ENCODE data around the gene ETV6. TPM values are rescaled to one million over a fixed set of nuclear protein-coding genes. Genes with fewer than 3 reads are reported as not detected.

Gene ETV6
- polyA plus RNA-seq, 1 donor (not counting 4 experiments of a cell fraction or from before 2014, with no cell fraction given) = 5.3 TPM

DNA sequence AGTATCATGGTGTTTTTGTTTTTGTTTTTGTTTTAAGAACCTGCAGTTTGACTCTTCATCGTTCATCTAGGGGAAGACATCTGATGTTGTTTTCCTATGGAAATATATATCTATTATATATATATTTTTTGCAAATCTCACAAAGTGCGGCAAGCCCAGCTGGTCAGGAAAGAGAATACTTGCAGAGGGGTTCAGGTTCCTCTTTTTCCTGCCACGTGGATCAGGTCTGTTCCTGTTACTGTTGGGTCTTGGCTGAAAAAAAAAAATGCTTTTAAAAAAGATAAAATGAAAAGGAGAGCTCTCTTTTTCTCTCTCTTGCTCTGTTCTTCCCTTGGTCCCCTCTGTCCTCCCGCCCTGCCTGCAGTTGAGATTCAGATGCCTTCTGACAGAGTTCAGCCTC, 241.9 kb downstream of the ETV6 start:
- Histone ChIP-seq H3K4me2 (ENCODE audit: control insufficient read depth, extremely low read depth, insufficient read depth, low read depth, low read length) (no peak overlapping the region), H3K36me3 (ENCODE audit: control insufficient read depth in 2 of 2, extremely low read depth in 1 of 2, insufficient read depth in 2 of 2, low read length in 2 of 2) (peaks cover 0 to 7% of the 10 kb centered on the region in 2 experiments), H4K20me1 (ENCODE audit: control insufficient read depth, extremely low read depth, insufficient read depth, low read length) (no peaks in the 10 kb centered on the region), H3K27ac (ENCODE audit: control insufficient read depth, insufficient read depth, low read length) (no peak overlapping the region), H3K4me1 (ENCODE audit: control insufficient read depth, extremely low read depth, insufficient read depth, low read length) (peaks cover 15% of the 10 kb centered on the region), H3K4me3 (ENCODE audit: control insufficient read depth in 2 of 3, extremely low read depth in 1 of 3, insufficient read depth in 2 of 3, low read depth in 1 of 3, low read length in 3 of 3) (no peak overlapping the region), H3K27me3 (ENCODE audit: control insufficient read depth, extremely low read depth, insufficient read depth, low read length) (no peaks in the 10 kb centered on the region), H3K9me1 (ENCODE audit: control insufficient read depth, extremely low read depth, insufficient read depth, low read length) (peaks cover 3% of the 10 kb centered on the region), H2AFZ (ENCODE audit: control insufficient read depth, low read length) (no peak overlapping the region), H3K9me3 (ENCODE audit: control insufficient read depth, low read depth, low read length) (no peaks in the 10 kb centered on the region), H3K9ac (ENCODE audit: control insufficient read depth, extremely low read depth, insufficient read depth, low read length) (no peak overlapping the region), H3K79me2 (ENCODE audit: control insufficient read depth, insufficient read depth, low read length) (no peaks in the 10 kb centered on the region)
- no peak for TF ChIP-seq EZH2 (IDR thresholded peaks at IDR 0.05; ENCODE audit: low read length)
- TF ChIP-seq, protein P1, sequence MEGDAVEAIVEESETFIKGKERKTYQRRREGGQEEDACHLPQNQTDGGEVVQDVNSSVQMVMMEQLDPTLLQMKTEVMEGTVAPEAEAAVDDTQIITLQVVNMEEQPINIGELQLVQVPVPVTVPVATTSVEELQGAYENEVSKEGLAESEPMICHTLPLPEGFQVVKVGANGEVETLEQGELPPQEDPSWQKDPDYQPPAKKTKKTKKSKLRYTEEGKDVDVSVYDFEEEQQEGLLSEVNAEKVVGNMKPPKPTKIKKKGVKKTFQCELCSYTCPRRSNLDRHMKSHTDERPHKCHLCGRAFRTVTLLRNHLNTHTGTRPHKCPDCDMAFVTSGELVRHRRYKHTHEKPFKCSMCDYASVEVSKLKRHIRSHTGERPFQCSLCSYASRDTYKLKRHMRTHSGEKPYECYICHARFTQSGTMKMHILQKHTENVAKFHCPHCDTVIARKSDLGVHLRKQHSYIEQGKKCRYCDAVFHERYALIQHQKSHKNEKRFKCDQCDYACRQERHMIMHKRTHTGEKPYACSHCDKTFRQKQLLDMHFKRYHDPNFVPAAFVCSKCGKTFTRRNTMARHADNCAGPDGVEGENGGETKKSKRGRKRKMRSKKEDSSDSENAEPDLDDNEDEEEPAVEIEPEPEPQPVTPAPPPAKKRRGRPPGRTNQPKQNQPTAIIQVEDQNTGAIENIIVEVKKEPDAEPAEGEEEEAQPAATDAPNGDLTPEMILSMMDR (optimal IDR thresholded peaks at IDR 0.05 in 1 of 3, IDR thresholded peaks at IDR 0.05 in 1 of 3, conservative IDR thresholded peaks at IDR 0.05 in 1 of 3; ENCODE audit: extremely low read depth in 1 of 3, insufficient read depth in 2 of 3, low read length in 3 of 3) = no peak
- dilution Hi-C loops (cut with MboI; ENCODE audit: extremely low pct_ligation_motif_present, low sequenced_read_pairs) = no loop called here
- FAIRE-seq (no peak), DNase-seq (ENCODE audit: low read depth, low spot score) (no peak)

DNA sequence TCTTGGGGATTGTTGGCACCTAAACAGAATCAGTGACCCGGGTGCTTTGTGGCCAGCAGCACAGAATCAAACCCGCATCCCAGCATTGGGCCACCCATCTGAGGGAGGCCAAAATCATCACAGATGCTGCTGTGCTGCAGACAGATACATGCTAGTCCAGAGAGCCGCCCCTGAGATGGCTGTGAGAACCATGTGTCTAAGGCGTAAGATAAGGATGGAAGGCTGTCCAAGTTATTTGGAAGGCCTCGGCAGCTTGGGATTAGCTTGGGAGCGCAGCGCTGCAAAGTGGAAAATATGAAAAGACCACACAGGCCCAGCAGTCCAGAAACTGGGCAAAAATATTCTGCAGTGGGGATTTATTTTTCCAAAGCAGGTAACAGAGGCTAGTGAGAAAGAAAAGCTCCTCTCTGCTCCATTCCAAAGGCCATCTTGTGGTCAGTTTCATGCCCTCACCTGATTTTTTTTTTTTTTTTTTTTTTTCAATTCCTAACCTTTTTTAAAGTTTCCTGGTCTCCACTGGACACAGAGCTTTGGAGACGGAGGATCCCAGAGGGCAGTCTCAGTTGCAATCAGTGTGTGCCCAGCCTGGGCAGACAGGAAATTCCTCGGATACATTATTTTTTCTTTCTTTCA, 242.4 kb downstream of the ETV6 start:
- Histone ChIP-seq H3K4me1 (ENCODE audit: control insufficient read depth, extremely low read depth, insufficient read depth, low read length) (peaks cover 10% of the 10 kb centered on the region), H3K79me2 (ENCODE audit: control insufficient read depth, insufficient read depth, low read length) (no peaks in the 10 kb centered on the region), H3K27me3 (ENCODE audit: control insufficient read depth, extremely low read depth, insufficient read depth, low read length) (no peaks in the 10 kb centered on the region), H3K4me3 (ENCODE audit: control insufficient read depth in 2 of 3, extremely low read depth in 1 of 3, insufficient read depth in 2 of 3, low read depth in 1 of 3, low read length in 3 of 3) (no peak overlapping the region), H3K9me3 (ENCODE audit: control insufficient read depth, low read depth, low read length) (no peaks in the 10 kb centered on the region), H3K9me1 (ENCODE audit: control insufficient read depth, extremely low read depth, insufficient read depth, low read length) (peaks cover 3% of the 10 kb centered on the region), H4K20me1 (ENCODE audit: control insufficient read depth, extremely low read depth, insufficient read depth, low read length) (no peaks in the 10 kb centered on the region), H3K9ac (ENCODE audit: control insufficient read depth, extremely low read depth, insufficient read depth, low read length) (no peak overlapping the region), H3K27ac (ENCODE audit: control insufficient read depth, insufficient read depth, low read length) (no peak overlapping the region), H2AFZ (ENCODE audit: control insufficient read depth, low read length) (no peak overlapping the region), H3K36me3 (ENCODE audit: control insufficient read depth in 2 of 2, extremely low read depth in 1 of 2, insufficient read depth in 2 of 2, low read length in 2 of 2) (peaks cover 0 to 7% of the 10 kb centered on the region in 2 experiments), H3K4me2 (ENCODE audit: control insufficient read depth, extremely low read depth, insufficient read depth, low read depth, low read length) (no peak overlapping the region)
- DNase-seq (ENCODE audit: low read depth, low spot score) = no peak
- no peak for TF ChIP-seq EZH2 (IDR thresholded peaks at IDR 0.05; ENCODE audit: low read length)
- TF ChIP-seq, protein P1 (optimal IDR thresholded peaks at IDR 0.05 in 1 of 3, IDR thresholded peaks at IDR 0.05 in 1 of 3, conservative IDR thresholded peaks at IDR 0.05 in 1 of 3; ENCODE audit: extremely low read depth in 1 of 3, insufficient read depth in 2 of 3, low read length in 3 of 3) = no peak
- no peak for FAIRE-seq
- dilution Hi-C loops (cut with MboI; ENCODE audit: extremely low pct_ligation_motif_present, low sequenced_read_pairs) = no loop called here
